ENCODE results near the gene ANKRD44.
"Not testable (repeated sequence)": the region's sequence is repeated elsewhere in the genome, so short reads cannot be mapped to it uniquely, and the experiment has no call there.

Gene ANKRD44

DNA sequence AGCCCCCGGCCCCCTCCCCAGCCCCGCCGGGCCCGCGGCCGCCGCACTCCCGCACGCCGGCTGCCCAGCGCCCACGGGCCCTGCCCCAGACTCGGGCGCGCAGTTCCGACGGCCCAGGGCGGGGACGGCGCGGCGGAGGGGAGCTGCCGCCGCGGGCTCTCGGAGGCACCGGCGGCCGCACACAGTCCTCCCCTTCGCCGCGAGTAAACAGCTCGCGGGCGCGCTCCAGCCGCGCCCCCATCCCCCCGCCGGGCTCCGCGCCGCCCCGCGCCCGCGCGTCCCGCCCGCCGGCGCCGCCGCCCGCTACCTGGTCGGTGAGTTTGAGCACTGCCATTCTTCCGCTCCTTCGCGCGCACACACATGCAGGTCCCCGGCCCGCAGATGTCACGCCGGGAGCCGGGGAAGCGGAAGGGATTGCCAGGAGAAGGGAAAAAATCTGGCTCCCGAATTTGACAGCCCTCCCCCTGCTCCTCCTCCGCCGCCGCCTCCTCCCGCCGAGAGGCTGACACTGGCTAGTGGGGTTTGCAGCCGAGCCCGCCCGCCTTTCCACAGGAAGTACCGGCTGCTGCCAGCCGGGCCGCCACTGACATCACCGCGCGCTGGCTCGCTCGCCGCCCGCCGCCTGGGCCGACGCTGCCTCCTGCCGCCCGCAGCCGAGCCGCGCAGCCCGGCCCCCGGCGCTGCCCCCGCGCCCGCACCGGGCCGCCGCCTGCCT, at the start of gene ANKRD44:
Gene ANKRD44, minus strand, starts transcription at position 510 of the 715 bp plus-strand sequence. Its CDS starts 176 bp downstream, at position 334.
- in situ Hi-C loops (cut with MboI; ENCODE audit: low sequenced_read_pairs), result no loop called here

DNA sequence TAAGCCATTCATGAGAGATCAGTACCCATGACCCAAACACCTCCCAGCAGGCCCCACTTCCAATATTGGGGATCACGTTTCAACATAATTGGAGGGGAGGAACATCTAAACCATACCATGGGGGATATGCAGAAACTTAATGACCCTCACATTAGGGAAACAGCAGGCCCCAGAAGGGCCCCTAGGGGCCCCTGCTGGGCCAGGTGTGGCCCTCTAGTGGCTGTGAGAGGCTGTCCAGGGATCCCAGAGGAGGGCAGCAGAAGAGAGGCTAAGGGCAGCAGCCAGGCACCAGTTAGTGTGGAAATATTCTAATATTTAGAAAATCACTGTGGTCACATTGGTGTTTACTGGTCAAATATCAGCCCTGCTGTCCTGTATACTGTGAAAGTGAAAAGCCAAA, 49.3 kb upstream of the ANKRD44 start:
- in situ Hi-C loops (cut with MboI; ENCODE audit: low sequenced_read_pairs), result no loop called here

DNA sequence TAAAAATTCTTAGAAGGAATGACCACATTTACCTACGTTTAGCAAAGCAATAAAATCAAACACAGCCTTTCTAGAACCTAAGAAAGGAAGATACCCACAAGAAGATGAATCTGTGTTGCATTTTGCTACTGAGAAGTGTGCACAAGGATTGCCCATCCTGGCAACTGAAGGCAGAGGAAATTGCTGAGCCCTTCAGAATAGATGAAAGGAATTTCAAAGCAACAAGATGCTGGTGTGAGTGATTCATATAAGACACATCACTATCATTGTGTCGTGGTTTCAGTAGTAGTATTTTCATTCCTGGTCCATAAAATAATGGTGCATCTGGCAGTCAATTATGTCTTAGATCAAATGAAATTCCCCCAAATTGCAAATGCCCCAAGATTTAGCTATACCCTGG, 48.4 kb upstream of the ANKRD44 start:
- in situ Hi-C loops (cut with MboI; ENCODE audit: low sequenced_read_pairs), result no loop called here

DNA sequence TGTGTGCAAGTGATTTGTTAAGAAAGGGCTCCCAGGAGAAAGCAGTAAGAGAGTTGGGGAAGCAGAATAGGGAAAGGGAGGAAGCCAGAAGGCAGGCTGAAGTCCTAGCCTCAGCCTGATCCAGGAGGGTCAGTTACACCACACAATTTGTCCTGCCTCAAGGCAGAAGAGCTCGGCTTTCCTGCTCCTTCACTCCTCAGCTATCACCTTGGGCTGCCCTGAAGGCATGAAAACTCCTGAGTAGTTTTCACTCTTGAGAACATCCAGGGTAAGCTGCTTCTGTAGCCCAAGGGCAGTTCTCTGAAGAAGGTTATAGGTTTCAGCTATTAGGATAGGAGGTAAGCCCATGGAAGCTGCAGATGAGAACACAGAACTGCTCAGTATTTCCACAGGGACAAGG, 47.4 kb upstream of the ANKRD44 start:
- in situ Hi-C loops (cut with MboI; ENCODE audit: low sequenced_read_pairs), result no loop called here

DNA sequence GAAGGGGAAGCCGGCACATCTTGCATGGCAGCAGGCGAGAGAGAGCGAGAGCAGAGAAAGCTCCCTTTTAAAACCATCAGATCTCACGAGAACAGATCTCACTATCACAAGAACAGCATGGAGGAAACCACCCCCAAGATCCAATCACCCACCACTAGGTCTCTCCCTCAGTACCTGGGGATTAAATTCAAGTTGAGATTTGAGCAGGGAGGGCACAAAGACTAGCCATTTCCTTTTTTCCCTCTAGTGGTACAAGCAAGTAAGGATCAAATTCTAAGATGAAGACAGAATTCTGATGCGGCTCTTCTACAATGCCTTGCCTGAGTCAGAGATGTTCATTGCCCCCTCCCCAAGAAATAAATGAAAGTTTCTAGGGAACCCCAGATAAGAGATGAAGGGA, 45.6 kb upstream of the ANKRD44 start:
- in situ Hi-C loops (cut with MboI; ENCODE audit: low sequenced_read_pairs), result no loop called here

DNA sequence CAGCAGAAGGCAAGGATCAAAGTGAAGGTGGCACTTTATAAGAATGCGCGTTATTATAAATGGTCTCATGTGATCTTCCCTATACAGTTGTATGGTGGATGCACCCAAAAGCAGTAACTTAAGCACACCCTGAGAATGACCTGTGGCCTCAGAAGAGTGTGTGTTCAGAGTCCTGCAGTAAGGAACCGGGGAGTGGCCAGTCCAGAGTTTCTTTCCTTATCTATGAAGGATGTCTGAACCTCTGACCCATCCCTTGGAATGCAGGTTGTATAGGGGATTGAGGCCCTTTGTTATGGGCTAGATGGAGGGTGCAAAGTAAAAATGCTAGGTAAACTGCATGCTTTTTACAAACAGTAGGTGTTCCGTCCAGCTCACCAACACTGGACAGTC, 43.6 kb upstream of the ANKRD44 start:
- in situ Hi-C loops (cut with MboI; ENCODE audit: low sequenced_read_pairs), result no loop called here

DNA sequence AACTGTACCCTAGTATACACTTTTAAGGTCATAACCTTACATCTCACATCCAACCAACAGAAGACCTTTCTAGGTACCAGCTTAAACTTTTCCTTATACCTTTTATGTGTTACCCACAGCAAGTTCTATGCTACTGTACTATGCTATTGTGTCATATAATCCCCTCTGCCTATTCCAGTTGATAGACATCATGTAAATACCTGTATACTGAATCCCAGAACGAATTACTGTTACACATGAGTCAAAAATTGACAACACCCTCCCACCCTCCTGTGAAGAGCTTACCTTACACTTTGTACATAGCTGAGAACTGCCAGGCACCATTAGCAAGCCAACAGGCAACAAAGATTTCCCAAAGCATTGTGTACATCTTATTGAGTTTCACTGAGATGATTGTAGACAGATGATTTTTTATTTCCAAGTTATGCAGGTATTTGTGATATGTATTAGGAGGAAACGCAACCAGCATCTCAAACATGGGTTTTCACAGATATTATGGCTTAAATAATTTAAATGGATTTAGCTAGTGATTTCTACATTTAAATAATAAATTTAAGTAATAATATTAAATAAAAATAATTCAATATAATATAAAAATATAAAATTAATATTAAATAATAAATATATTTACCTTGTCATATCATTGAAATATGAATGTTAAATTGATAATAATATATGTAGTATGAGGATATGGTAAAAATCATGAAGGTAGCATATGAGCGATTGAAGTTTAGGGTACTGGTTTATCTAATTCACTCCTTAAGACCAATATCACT, 43.0 kb upstream of the ANKRD44 start:
- in situ Hi-C loops (cut with MboI; ENCODE audit: low sequenced_read_pairs), result no loop called here

DNA sequence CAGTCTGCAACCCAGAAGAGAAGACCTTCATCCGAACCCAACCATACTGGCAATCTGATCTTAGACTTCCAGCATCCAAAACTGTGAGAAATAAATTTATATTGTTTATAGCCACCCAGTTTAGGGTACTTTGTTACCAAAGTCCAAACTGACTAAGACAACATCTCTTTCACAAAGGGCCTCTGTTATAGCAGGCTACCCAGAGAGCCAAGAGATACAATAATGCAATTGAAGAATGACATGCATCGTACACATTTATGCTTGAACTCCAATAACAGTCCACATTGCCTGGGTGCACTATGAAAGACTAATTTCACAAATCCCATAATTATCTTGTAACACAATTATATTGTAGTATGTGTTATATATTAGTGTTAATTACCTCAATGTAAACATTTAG, 39.1 kb upstream of the ANKRD44 start:
- in situ Hi-C loops (cut with MboI; ENCODE audit: low sequenced_read_pairs), result no loop called here

DNA sequence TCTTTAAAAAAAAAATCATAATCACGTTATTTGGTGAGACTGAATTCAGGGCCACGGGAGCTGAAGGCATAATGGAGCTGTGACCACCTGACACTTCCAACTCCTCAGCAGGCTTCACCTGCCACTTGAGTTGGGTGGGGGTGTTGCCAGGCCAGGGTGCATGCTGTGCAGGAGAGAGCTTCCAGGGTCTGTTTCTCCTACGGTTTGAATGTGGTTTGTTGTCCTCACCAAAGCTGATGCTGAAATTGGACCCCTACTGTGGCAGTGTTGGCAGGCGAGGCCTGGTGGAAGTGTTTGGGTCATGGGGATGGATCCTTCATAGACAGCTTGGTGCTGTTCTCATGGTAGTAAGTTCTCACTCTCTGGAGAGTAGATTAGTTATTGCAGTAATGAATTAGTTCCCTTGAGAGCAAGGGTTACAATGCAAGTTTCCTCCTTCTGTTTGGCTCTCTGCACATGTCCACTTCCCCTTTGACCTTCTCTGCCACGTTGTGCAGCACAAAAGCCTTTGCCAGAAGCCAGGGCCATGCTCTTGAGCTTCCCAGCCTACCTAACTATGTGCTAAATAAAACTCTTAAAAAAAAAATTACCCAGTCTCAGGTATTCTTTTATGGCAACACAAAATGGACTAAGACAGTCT, 38.3 kb upstream of the ANKRD44 start:
- in situ Hi-C loops (cut with MboI; ENCODE audit: low sequenced_read_pairs), result no loop called here

DNA sequence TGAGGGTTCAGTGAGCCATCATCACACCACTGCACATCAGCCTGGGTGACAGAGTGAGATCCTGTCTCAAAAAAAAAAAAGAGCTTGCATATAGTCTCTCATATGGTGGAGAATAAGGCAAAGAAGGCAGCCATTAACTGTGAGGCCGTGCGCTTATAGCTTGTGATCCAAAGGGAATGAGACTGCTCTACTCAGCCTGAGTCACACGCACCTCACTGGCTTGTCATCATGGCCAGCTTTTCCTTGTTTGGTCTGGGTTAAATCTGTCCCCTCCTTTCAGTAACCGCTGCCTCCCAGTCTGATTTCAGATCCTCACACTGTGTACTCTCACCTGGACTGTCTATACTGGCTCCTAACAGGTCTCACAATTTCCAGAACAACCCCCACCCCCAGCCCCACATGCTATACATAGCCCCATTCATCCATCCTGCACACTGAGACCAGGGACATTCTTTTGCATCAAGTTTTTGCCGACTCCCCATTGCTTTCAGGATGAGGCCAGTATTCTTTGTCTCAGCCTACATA, 35.3 kb upstream of the ANKRD44 start:
- in situ Hi-C loops (cut with MboI; ENCODE audit: low sequenced_read_pairs), result no loop called here

DNA sequence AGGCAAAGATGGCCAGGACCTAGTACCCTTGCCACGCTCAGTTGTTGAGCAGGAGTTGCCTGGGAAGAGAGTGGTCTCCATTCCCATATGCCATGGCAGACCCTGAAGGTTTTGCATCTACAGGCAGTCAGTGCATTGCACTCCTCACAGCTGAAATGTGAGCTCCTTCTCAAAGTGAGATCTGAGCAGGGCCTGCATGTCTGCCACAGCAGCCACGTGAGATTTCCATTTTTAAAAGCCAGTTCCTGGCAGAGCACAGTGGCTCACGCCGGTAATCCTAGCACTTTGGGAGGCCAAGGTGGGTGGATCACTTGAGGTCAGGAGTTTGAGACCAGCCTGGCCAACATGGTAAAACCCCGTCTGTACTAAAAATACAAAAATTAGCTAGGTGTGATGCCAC, 33.4 kb upstream of the ANKRD44 start:
- in situ Hi-C loops (cut with MboI; ENCODE audit: low sequenced_read_pairs), result not testable (repeated sequence)

DNA sequence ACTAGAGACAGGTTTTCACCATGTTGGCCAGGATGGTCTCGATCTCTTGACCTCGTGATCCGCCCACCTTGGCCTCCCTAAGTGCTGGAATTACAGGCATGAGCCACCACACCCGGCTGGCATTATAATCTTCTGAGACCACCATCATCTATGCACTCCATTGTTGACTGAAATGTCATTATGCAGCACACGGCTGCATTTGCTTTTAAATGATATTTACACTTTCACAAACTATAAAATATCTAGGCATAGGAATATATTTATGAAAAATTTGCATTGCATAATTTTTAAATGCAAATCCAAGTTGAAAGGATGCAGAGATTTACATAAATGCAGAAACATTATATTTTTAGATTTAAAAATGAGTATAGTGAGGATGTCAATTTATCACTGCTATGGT, 30.0 kb upstream of the ANKRD44 start:
- in situ Hi-C loops (cut with MboI; ENCODE audit: low sequenced_read_pairs), result no loop called here

DNA sequence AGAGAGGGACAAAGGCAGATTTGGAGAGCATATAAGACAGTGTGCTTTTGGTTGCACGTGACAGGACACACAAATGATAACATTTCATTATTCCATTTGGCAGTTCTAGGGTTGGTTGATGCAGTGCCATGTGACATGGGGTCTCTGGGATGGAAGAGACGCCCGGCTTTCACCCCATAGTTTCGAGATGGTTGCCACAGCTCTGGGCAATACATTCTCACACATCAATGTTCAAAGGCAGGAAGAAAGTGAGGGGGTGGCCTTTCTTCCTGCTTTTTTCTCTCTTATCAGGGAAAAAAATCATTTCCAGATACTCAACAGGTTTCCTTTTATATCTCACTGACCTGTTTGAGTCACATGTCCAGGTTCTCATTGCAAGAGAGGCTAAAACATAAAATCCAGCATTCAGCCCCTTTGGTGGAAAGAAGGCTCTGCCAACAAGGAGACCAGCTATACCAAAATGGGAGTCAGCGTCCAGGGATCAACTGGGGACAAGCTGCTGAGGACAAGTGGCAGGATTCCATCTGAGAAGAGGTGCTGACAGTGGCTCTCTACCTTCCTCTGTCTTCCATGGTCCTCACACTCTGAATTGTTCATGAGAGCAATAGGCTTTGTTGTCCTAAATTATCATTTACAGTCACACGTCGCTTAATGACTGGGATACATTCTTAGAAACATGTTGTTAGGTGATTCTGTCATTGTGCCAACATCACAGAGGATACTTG, 29.1 kb upstream of the ANKRD44 start:
- in situ Hi-C loops (cut with MboI; ENCODE audit: low sequenced_read_pairs), result no loop called here

DNA sequence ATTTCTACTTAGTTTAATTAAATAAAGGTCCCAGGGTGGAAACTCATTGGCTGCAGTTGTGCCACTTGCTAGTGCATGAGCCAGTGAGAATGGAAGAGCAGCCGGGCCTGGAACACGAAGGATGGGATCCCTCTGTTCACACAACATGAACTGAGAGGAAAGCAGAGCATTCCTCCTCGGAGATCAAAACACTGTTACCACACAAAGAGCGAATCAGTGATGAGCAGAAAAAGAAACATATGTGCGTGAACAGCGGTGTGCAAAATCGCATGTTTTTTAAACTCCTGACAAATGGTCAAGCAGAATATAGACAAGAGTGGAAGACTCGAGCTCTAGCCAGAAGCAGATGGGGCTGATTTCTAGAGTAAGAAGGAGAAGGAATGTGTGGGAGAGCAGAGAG, 28.4 kb upstream of the ANKRD44 start:
- in situ Hi-C loops (cut with MboI; ENCODE audit: low sequenced_read_pairs), result no loop called here

DNA sequence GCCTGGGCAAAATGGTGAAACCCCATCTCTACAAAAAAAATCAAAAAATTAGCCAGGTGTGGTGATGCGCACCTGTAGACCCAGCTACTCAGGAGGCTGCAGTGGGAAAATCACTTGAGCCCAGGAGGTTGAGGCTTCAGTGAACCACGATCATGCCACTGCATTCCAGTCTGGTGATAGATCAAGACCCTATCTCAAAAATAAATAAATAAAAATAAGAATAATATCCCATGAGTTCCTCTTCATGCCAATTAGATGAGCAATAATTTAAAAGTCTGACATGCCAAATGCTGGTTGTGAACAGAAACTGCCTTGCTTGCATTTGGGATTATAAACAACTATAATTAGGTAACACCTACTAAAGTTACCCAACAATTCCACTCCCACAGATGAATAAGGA, 22.1 kb upstream of the ANKRD44 start:
- in situ Hi-C loops (cut with MboI; ENCODE audit: low sequenced_read_pairs), result no loop called here

DNA sequence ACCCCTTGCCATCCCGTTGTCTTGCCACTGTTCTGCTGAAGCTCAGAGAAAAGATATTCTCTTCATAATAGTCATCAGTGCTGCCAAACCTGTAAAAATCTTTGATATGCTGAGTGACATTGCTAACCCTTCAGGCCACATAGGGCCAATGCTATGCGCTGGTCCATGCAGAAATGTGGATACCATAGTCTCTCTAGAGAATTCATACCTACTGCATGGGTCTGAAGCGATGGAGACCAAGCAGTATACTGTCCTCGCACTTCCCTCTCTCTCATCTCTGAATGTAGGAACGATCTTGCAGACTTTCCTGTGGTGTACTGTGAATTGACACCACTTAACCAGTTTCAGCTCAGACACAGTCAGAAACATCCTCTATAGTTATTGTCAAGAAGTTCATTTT, 17.9 kb upstream of the ANKRD44 start:
- in situ Hi-C loops (cut with MboI; ENCODE audit: low sequenced_read_pairs), result no loop called here

DNA sequence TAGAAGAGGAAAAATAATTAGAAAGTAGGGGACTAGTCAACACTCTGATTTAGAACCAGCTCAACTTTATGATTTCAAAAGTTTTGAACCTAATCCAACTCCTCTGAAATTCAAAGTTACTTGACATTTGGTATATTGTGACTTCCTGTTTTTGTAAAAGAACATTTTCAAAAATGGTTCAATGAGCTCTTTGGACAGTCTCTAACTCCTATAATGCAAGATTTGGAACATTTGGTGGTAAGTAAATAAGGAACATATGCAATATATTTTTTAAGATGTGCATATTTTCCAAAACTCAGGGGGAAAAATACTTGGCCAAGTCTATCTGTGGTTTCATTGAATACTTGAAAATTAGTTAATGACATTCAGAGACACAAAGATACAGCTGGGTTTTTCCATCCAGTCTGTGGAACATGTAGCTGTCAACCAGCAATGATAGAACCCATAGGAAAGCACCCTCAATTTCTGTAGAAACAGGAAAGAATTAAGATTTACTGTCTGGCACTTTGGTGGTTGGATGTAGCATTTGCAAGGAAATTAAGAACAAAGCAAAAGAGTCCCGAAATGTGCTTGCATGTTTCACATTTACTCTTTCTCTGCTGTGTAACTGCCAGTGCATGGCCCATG, 17.0 kb upstream of the ANKRD44 start:
- in situ Hi-C loops (cut with MboI; ENCODE audit: low sequenced_read_pairs), result no loop called here

DNA sequence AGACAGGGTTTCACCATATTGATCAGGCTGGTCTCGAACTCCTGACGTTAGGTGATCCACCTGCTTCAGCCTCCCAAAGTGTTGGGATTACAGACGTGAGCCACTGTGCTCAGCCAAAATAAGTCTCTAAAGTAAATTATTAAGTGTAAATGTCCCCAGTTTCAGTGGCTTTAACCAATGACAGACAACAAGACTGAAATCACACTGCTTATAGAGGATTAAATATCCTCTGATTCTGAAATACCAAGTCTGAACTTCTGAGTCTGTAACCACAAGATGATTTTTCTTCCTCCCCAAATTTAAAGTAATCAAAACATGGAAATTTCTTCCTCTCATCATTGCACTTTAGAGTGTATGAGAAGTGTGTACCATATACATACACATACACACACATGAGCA, 16.5 kb upstream of the ANKRD44 start:
- in situ Hi-C loops (cut with MboI; ENCODE audit: low sequenced_read_pairs), result no loop called here

DNA sequence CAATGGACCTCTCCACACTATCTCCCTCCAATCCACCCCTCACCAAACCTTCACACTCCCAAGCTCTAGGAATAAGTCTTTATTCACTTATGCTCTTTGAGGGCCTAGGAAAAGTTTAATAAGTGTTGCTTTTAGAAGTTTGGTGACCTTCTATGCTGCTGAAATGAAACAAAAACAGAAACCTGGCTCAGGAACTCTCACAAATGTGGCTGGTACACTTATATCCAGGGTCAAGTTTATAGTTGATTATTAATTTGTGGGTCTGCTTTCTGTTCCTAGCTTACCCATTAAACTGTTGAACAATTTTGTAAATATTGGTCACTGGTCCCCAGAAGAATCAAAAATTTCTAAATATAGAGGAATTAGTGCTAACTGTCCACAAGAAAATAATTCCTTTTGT, 14.2 kb upstream of the ANKRD44 start:
- in situ Hi-C loops (cut with MboI; ENCODE audit: low sequenced_read_pairs), result no loop called here

All from HL-60/S4 treated with phorbol 12-myristate 13-acetate at 8.2 ng/mL for 4 days and 3 days (cell line).